GM10266 (cell line): ENCODE data around the gene LCP2.

Experiments used
- DNase-seq: peaks from one replicate; pipeline ENCODE4 v3.0.0; 2012; ENCODE audit errors: extremely low spot score
- CTCF ChIP-seq: IDR thresholded peaks from 2 replicates; pipeline ENCODE4 v1.5.1; 2012; ENCODE audit warnings: mild to moderate bottlenecking, low read depth; ENCODE audit not compliant: control insufficient read depth, insufficient read depth; ENCODE audit errors: missing control alignments

Gene LCP2

DNA sequence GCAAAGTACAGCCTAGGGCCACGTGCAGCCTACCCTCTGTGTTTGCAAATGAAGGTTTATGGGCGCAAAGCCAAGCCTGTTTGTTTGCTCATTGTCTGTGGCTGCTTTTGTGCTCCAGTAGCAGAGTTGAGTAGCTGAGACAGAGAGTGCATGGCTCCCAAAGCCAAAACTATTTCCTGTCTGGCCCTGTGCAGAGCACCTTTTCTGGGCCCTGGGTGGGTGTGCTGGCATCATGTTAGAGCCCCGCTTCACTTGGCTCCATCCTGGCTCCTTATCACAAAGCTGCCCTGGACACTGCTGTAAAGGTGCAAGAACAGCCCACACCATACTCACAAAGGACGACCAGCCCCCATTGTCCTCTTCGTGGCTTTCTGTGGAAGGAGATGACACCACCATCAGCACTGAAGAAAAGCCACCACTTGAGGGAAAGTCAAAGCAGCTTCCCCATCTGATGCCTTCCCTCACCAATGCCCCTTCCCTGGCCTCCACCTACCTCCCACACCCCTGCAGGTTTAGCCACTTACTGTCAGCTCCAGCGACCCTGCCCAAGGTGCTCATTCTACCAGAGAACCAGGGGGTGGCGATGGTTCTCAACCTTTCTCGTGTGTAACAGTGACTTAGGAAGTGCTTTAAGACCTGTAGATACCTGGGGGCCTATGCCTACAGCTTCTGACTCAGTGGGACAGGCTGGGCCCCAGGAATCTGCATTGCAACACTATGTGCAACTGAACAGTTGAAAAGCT lies 23.4 kb downstream of the LCP2 start:
- peak; percentile 40 for TF ChIP-seq CTCF
- peak; percentile 37 for DNase-seq

DNA sequence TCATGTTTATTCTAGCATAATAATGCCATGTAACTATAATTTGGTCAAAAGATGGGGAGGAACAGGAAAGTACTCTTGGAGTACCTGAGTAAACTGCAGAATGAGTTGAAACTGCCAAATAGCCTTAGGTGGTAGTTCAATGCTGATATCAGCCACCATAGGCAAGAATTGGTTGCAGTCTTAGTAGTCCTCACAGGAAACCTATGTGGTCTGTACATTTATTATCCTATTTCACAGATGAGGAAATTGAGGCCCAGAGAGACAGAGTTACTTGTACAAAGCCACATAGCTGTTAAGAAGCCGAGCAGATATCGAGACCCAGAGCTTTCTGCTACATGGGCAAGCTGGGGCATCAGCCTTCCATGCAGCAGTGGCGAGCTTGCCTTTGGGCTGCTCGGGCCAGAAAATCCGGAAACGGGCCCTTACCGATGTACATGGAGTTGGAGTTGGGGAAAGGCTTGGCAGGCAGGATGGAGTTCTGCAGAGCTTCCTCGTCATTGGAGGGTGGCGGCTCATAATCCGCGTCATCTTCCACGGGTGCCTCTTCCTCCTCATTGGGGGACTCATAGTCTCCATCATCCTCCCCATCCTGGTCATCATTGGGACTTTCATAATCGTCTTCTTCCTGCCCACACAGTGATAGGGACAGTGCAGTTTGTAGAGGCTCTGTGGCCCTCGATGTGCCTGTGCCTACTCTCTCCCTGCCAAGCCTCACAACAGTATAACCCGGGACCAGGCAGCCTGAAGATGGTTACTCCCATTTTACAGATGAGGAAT lies 27.1 kb downstream of the LCP2 start:
- DNase-seq = no peak
- TF ChIP-seq CTCF = no peak

DNA sequence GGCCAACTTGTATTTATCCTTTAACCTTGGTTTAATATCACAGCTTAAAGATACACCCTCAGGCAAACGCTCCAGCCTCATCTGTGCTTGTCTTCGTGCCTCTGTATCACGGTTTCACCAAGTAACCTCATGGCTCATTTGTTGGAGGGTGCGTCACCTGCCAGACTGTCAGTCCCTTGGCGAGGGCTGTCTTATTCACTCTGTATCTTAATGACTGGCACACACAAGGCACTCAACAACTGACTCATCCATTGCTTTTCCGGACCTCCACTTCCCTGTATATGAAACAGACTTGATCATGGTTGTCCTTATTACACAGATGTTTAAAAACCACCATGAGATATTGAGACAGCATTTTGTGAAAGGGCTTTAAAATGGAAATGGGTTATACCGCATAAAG lies 28.0 kb downstream of the LCP2 start:
- TF ChIP-seq CTCF = no peak
- no peak for DNase-seq

GRCh38 chr5:170268884-170269283 lies 28.7 kb downstream of the LCP2 start:
- DNase-seq = no peak
- TF ChIP-seq CTCF = no peak

GRCh38 chr5:170268153-170268689 lies 29.4 kb downstream of the LCP2 start:
- no peak for DNase-seq
- TF ChIP-seq CTCF = no peak

GRCh38 chr5:170267431-170268152 lies 30.0 kb downstream of the LCP2 start:
- peak; percentile 90 for TF ChIP-seq CTCF
- DNase-seq = peak; percentile 77
